HAP-1 (cell line): ENCODE measurements around the gene TMEM63A.
"Not testable (repeated sequence)": the region's sequence is repeated elsewhere in the genome, so short reads cannot be mapped to it uniquely, and the experiment has no call there.

Experiments used
- DNase-seq, 2 experiments: peaks; one replicate each; pipeline ENCODE4 v3.0.0-alpha.2; 2016 to 2020; ENCODE audit warnings: low spot score in 2 of 2
- H3K27me3 ChIP-seq: fragments of 250-450 bp; sonication (Bioruptor Pico); 2 replicates; pipeline ENCODE4 v1.5.1; 2020; ENCODE audit warnings: low read depth, mild to moderate bottlenecking, moderate library complexity
- H3K36me3 ChIP-seq: fragments of 250-450 bp; sonication (Bioruptor Pico); replicated peaks from 2 replicates; pipeline ENCODE4 v1.5.1; 2020; ENCODE audit warnings: mild to moderate bottlenecking
- H3K4me1 ChIP-seq: fragments of 250-450 bp; sonication (Bioruptor Pico); 2 replicates; pipeline ENCODE4 v1.5.1; 2020; ENCODE audit warnings: mild to moderate bottlenecking
- H3K4me3 ChIP-seq: fragments of 250-450 bp; sonication (Bioruptor Pico); 2 replicates; pipeline ENCODE4 v1.5.1; 2020; ENCODE audit warnings: mild to moderate bottlenecking, moderate library complexity
- H3K9me3 ChIP-seq: fragments of 250-450 bp; sonication (Bioruptor Pico); 2 replicates; pipeline ENCODE4 v1.5.1; 2020; ENCODE audit warnings: mild to moderate bottlenecking, moderate library complexity
- in situ Hi-C: fragments of 300-500 bp; cut with MboI; formaldehyde crosslinking; loops from 3 replicates; pipeline ENCODE4 v1.14.3; 2020; ENCODE audit warnings: low sequenced_read_pairs, inconsistent platforms, mixed read lengths

The TMEM63A gene

GRCh38 chr1:225881959-225882693 lies at the start of gene TMEM63A:
TMEM63A (minus strand) TSS chr1:225882380; CDS start chr1:225877580, 4,800 bp downstream.
- in situ Hi-C loops = no loop called here
- DNase-seq = peak; percentile 91 to 95

GRCh38 chr1:225931270-225932136 lies 49.3 kb upstream of the TMEM63A start:
- in situ Hi-C loops = no loop called here
- no peak for DNase-seq
- Histone ChIP-seq H3K9me3 (no peaks in the 10 kb centered on the region), H3K36me3 (no peaks in the 10 kb centered on the region), H3K4me1 (no peaks in the 10 kb centered on the region), H3K4me3 (no peak overlapping the region), H3K27me3 (no peaks in the 10 kb centered on the region)

More at GRCh38 chr1:225881959-225882693, at the start of gene TMEM63A:
- Histone ChIP-seq H3K4me3 (peak within 1 kb of the TSS; percentile 73), H3K9me3 (no peaks in the 10 kb centered on the region), H3K27me3 (no peaks in the 10 kb centered on the region), H3K36me3 (peaks cover 7% of the 10 kb centered on the region; the same call in 1 of the 2 replicates), H3K4me1 (peaks cover 12% of the 10 kb centered on the region)

GRCh38 chr1:225930566-225930965 lies 48.4 kb upstream of the TMEM63A start:
- in situ Hi-C loops = no loop called here
- no peaks in the 10 kb centered on the region for H3K9me3 ChIP-seq
- no peak overlapping the region for H3K4me3 ChIP-seq
- H3K36me3 ChIP-seq = no peaks in the 10 kb centered on the region
- no peaks in the 10 kb centered on the region for H3K4me1 ChIP-seq
- no peak for DNase-seq
- no peaks in the 10 kb centered on the region for H3K27me3 ChIP-seq

GRCh38 chr1:225929462-225929861 lies 47.3 kb upstream of the TMEM63A start:
- H3K9me3 ChIP-seq, H3K4me3 ChIP-seq, H3K36me3 ChIP-seq, H3K4me1 ChIP-seq, DNase-seq, in situ Hi-C loops, H3K27me3 ChIP-seq: not testable (repeated sequence)

- Histone ChIP-seq H3K4me3 (no peak overlapping the region), H3K27me3 (no peaks in the 10 kb centered on the region), H3K36me3 (peaks cover 4% of the 10 kb centered on the region), H3K9me3 (no peaks in the 10 kb centered on the region), H3K4me1 (peaks cover 6% of the 10 kb centered on the region; the same call in 1 of the 2 replicates)
- no peak for DNase-seq
- in situ Hi-C loops = no loop called here
Measured at GRCh38 chr1:225928186-225929175, 46.3 kb upstream of the TMEM63A start.

- no peak for DNase-seq
- Histone ChIP-seq H3K4me3 (no peak overlapping the region), H3K36me3 (peaks cover 17% of the 10 kb centered on the region), H3K9me3 (no peaks in the 10 kb centered on the region), H3K27me3 (no peaks in the 10 kb centered on the region), H3K4me1 (peaks cover 6% of the 10 kb centered on the region; the same call in 1 of the 2 replicates)
- in situ Hi-C loops = no loop called here
Measured at GRCh38 chr1:225926551-225927113, 44.5 kb upstream of the TMEM63A start.

GRCh38 chr1:225923692-225924555 lies 41.7 kb upstream of the TMEM63A start, which contains the start of gene PYCR2:
PYCR2 (minus strand) TSS chr1:225924250; CDS start chr1:225924110, 140 bp downstream.
- peaks cover 40% of the 10 kb centered on the region for H3K36me3 ChIP-seq
- no peaks in the 10 kb centered on the region for H3K27me3 ChIP-seq
- peak within 1 kb of the TSS; percentile 96 for H3K4me3 ChIP-seq
- H3K9me3 ChIP-seq = no peaks in the 10 kb centered on the region
- in situ Hi-C loops = no loop called here
- peak; percentile 94 to 96 for DNase-seq
- H3K4me1 ChIP-seq = peaks cover 6% of the 10 kb centered on the region; the same call in 1 of the 2 replicates

GRCh38 chr1:225923381-225923691 lies 41.2 kb upstream of the TMEM63A start:
- in situ Hi-C loops = no loop called here
- Histone ChIP-seq H3K4me1 (peaks cover 6% of the 10 kb centered on the region; the same call in 1 of the 2 replicates), H3K4me3 (peak overlapping the region; percentile 96), H3K27me3 (no peaks in the 10 kb centered on the region), H3K9me3 (no peaks in the 10 kb centered on the region), H3K36me3 (peaks cover 40% of the 10 kb centered on the region)
- DNase-seq = no peak

GRCh38 chr1:225921734-225922709 lies 39.8 kb upstream of the TMEM63A start:
- Histone ChIP-seq H3K4me1 (peaks cover 6% of the 10 kb centered on the region; the same call in 1 of the 2 replicates), H3K27me3 (no peaks in the 10 kb centered on the region), H3K4me3 (no peak overlapping the region), H3K9me3 (no peaks in the 10 kb centered on the region), H3K36me3 (peaks cover 40% of the 10 kb centered on the region)
- DNase-seq = no peak
- in situ Hi-C loops = no loop called here

- Histone ChIP-seq H3K4me3 (no peak overlapping the region), H3K36me3 (peaks cover 40% of the 10 kb centered on the region), H3K27me3 (no peaks in the 10 kb centered on the region), H3K9me3 (no peaks in the 10 kb centered on the region), H3K4me1 (peaks cover 5% of the 10 kb centered on the region; the same call in 1 of the 2 replicates)
- in situ Hi-C loops = no loop called here
- DNase-seq = no peak
Measured at GRCh38 chr1:225919906-225920305, 37.7 kb upstream of the TMEM63A start.

DNA sequence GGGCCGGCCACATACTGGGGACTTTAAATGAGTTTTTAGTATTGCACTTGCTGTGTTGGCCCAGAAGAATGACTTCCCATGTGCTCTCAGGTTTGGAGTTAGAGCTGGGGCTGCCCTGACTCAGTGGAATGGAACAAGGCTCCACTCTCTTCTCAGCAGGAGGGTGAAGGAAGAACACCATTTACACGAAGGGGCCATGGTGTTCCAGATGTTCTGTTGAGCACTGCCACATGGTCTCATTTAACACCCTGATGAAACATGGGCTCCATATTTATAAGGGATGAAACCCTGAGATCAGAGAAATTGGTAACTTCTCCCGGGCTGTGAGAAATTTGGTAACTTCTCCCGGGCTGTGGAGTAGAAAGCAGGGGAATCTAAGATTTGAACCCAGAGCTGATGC lies 36.1 kb upstream of the TMEM63A start:
- Histone ChIP-seq H3K4me1 (no peaks in the 10 kb centered on the region), H3K9me3 (no peaks in the 10 kb centered on the region), H3K36me3 (peaks cover 36% of the 10 kb centered on the region), H3K27me3 (no peaks in the 10 kb centered on the region), H3K4me3 (no peak overlapping the region)
- DNase-seq = no peak
- in situ Hi-C loops = no loop called here
